Stimulated activated CD4-positive, alpha-beta T cell treated with anti-CD3 and anti-CD28 coated beads, Interleukin-12 subunit alpha, Interleukin-12 subunit beta, amount 100 ng/mL, for 24 hours (primary cell): ENCODE data around the gene TMEM203.
A peak's percentile ranks its signal among the peaks of the same experiment; 100 is the strongest.
"Not testable (repeated sequence)": the region's sequence is repeated elsewhere in the genome, so short reads cannot be mapped to it uniquely, and the experiment has no call there.

Experiments used
- DNase-seq, 2 experiments: peaks; one replicate each; pipeline ENCODE4 v3.0.0-alpha.2; 2020; ENCODE audit warnings: low read depth in 2 of 2

TMEM203 gene, protein sequence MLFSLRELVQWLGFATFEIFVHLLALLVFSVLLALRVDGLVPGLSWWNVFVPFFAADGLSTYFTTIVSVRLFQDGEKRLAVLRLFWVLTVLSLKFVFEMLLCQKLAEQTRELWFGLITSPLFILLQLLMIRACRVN

DNA sequence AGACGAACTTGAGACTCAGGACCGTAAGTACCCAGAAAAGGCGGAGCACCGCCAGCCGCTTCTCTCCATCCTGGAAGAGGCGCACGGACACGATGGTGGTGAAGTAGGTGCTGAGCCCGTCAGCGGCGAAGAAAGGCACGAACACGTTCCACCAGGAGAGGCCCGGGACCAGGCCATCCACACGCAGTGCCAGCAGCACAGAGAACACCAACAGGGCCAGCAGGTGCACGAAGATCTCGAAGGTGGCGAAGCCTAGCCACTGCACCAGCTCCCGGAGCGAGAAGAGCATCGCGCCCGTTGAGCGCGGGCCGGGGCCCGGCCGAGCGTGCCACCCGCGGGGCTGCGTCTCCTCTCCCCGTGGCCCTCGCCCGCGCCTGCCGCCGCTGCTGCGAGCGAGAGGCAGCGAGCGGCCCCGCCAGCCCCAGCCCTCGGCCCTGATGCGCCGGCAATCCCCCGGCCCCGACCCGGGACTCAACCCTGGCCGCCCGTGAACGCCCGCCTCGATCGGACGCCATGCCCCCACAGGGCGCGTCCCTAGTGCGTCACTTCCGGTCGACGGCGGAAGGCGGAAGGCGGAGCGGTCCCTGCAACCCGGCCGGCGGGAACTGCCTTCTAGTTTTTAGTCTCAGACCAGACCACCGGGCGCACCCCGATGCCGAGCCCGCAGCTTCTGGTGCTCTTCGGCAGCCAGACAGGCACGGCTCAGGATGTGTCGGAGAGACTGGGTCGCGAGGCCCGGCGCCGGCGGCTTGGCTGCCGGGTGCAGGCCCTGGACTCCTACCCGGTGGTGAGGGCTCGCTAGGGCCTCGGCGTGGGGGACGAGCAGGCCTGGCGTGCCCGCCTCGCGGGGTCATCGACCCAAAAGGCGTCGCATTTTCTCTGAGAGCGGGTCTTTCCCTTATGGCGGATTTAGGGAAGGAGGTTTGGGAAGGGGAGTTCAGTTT, at the start of gene TMEM203, which contains the start of gene NDOR1:
TSS of gene TMEM203 (minus strand) at position 523 of the 944 bp plus-strand sequence. CDS start at position 289, 234 bp downstream.
TSS of gene NDOR1 (plus strand) at position 575 of the 944 bp plus-strand sequence. CDS start at position 653, 78 bp downstream.
- DNase-seq: peak; percentile 90 to 94

- DNase-seq: peak; percentile 95 to 96
These were observed 49.4 kb upstream of the TMEM203 start, which contains the start of gene NELFB for GRCh38 chr9:137254624-137255447. Gene NELFB (plus strand): TSS chr9:137255327.

DNA sequence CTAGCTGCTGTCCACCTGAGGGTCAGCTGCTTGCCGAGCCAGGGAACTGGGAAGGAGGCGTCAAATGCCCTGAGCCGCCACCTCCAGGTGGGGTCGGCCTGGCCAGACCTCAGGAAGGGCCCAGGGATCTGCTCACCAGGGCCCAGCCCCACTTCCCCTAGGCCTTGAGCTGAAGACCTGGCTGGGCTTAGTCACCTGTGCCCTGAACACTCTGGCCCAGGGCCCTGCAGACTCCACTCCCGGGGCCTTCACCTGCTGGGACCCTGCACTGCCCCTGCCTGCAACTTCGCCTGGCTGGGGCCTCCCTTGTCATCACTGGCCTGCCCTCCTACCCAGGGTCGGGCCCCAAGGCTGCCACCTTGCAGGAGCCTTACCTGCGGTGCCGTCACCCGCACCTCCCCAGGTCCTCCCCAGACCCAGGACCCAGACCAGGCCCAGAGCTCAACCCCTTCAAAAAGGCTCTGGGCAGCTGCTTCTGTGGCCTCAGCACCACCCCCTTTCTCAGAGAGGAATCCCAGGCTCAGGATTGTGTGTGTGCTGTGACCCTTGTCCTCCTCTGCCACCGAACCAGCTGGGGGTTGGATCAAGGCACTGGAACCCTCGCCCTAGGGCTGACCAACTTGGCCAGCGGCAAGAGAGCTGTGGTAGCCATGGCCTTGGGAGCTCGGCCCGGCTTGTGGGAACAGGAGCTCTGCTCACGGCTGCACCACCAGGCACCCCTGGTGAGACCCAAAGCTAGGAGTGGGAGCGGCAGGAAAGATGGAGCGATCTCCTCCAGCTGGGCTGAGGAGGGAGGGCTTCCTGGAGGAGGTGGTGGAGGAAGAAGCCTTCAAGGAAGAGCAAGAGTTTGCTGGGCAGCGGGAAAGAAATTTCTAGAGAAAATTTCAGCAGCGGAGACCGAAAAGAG, 48.5 kb upstream of the TMEM203 start:
- DNase-seq: no peak

- no peak for DNase-seq
These were observed 47.4 kb upstream of the TMEM203 start for GRCh38 chr9:137252555-137253506.

- DNase-seq: no peak
These were observed 46.2 kb upstream of the TMEM203 start for GRCh38 chr9:137251490-137252268.

GRCh38 chr9:137251194-137251461, 45.7 kb upstream of the TMEM203 start, which contains the start of gene STPG3:
Gene STPG3 (plus strand): TSS chr9:137251286. CDS start chr9:137251287, 1 bp downstream.
- no peak for DNase-seq

- DNase-seq: no peak
These were observed 45.1 kb upstream of the TMEM203 start for GRCh38 chr9:137250329-137251193.

- DNase-seq: no peak
These were observed 42.4 kb upstream of the TMEM203 start for GRCh38 chr9:137247916-137248175.

GRCh38 chr9:137247135-137247915, 41.9 kb upstream of the TMEM203 start:
- no peak for DNase-seq

DNA sequence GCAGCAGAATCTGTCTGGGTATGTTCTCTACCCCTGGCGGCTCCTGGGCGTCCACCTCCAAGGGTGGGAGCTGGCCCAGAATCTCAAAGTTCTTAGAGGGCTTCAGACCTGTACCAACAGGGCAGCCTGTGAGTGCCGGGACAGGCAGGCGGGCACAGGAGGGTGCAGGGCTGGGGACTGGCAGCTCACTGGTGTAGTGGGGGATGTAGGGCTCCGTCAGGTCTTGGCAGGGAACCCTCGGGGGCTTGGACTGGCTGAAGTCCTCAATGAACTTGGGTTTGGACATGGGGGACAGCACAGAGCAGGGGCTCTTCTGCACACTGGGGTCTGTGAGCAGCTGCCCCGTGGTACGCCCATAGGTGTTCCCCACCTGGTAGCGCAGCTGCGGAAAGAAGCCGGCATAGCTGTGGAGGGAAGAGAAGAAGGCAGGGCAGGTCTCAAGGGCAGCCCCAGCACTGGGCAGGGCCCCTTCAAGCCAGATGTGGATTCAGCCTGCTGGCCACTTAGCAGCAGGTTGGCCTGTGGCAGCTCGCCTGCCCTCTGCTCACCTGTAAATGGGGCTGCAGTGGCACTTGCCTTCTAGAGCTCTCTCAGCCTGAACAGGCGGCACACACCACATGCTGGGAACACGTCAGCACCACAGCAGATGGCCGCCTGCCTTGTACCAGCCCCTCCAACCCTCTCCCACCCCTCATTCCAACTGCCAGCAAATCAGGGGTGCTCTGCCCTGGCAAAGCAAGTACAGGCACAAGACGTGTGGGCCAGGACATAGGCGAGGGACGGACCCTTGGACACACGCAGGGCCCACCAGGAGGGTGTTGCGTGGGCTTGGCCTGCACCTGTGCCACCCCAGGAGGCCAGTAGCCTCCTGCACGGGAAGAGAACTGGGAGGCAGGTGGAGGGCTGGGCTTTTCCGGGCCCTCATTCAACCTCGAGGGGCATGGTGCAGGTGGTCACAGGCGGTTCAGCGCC, 40.3 kb upstream of the TMEM203 start:
- DNase-seq: no peak

DNA sequence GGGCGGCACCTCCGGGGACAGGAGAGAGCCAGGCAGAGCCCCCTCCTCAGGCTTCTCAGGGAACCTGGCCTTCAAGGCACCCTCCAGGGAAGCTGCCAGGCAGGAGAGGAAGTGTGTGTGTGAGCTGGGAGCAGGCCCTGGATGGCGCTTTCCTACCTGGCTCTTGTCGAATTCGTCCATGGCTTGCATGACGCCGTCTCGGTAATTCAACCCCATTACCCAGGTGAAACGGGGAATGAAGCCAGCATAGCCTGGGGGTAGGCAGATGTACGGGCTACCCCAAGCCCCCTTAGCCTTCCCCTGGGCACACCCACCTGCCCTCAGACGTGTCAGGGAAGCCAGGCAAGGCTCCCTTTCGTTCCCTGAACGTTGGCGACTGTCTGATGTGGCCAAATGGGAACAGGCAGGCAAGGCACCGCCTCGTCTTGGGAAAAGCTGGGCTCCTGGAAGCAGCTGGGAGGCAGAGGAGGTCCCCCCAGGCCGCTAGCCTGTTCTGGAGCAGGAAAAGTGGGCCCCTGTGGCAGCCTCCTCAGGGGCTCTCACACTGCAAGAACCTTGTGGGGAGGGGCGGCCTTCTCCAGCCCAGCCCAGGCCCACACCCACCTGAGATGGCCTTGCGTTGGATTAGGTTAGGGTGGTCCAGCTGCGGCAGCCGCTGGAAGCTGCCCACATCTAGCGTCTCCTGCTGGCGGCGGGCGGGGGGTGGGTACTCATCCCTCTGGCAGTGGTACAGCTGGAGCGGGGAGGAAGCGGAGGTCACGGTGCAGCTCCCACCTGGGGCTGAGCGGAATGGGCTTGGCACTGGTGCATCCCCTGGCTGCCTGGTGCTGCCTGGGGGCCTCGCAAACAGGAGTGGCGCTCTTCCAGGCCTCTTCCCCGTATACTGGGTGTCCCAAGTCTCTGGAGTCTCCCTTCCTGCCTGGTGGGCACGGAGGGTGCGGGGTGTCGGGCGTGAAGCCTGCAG, 39.3 kb upstream of the TMEM203 start:
- DNase-seq: no peak

GRCh38 chr9:137243626-137244485, 38.4 kb upstream of the TMEM203 start:
- DNase-seq: no peak

- not testable (repeated sequence) for DNase-seq
These were observed 37.8 kb upstream of the TMEM203 start for GRCh38 chr9:137243266-137243625.
